Testis (tissue), 3 donors: ENCODE data around the gene SERP2. TPM values are rescaled to one million over a fixed set of nuclear protein-coding genes. Genes with fewer than 3 reads are reported as not detected.
A peak's percentile ranks its signal among the peaks of the same experiment; 100 is the strongest.

Experiments used
- DNase-seq: peaks from one replicate; pipeline ENCODE4 v3.0.0-alpha.2; 2019
- H3K27ac ChIP-seq, 2 donors: fragments of 200-600 bp; sonication (generic); one replicate each; pipeline ENCODE4 v1.5.1; 2019
- H3K27me3 ChIP-seq: fragments of 200-600 bp; sonication (generic); one replicate; pipeline ENCODE4 v1.5.1; 2019
- H3K36me3 ChIP-seq: fragments of 200-600 bp; sonication (generic); one replicate; pipeline ENCODE4 v1.5.1; 2017; ENCODE audit warnings: low read depth; ENCODE audit errors: missing control alignments
- H3K4me1 ChIP-seq: fragments of 200-600 bp; sonication (generic); one replicate; pipeline ENCODE4 v1.5.1; 2019
- H3K4me3 ChIP-seq, 2 donors: fragments of 200-600 bp; sonication (generic); one replicate each; pipeline ENCODE4 v1.5.1; 2017 to 2019
- H3K9me3 ChIP-seq: fragments of 200-600 bp; sonication (generic); one replicate; pipeline ENCODE4 v1.5.1; 2017
- CTCF ChIP-seq, 3 experiments: fragments of 450-650 bp in 2 of 3; fragments of 200-600 bp in 1 of 3; sonication (generic) in 1 of 3; IDR thresholded peaks; one replicate each; pipeline ENCODE4 v1.5.1; 2016 to 2019; ENCODE audit warnings: antibody characterized with exemption in 3 of 3, mild to moderate bottlenecking in 2 of 3, moderate library complexity in 1 of 3
- POLR2A ChIP-seq: fragments of 450-650 bp; IDR thresholded peaks from one replicate; pipeline ENCODE4 v1.6.1; 2017; ENCODE audit warnings: antibody characterized with exemption, mild to moderate bottlenecking, moderate library complexity
- WGBS, 2 donors: methylation state at CpG; one replicate each; pipeline ENCODE4 v1.1.5; 2018; 5-methylcytosine and 5-hydroxymethylcytosine counted together
- intact Hi-C: fragments of 100-400 bp; cut with DNase I; formaldehyde crosslinking; loops from one replicate; pipeline ENCODE4 v1.15.1; 2023; ENCODE audit warnings: low total_unique reads
- polyA plus RNA-seq: library from polyadenylated mRNA; stranded (reverse); fragments of 350-450 nt; fragmentation: Illumina TruSeq; extraction: RNeasy Lipid Tissue Mini Kit (QIAGEN cat#74804); gene quantifications from one replicate; pipeline ENCODE4 v1.2.3, GENCODE V29; 2014; ENCODE audit warnings: low read depth, low replicate concordance; ENCODE audit not compliant: insufficient read depth
- total RNA-seq, 2 donors: library from RNA; depleted of rRNA; stranded (reverse); fragments of >200 nt; gene quantifications; one replicate each; pipeline ENCODE4 v1.2.3, GENCODE V29; 2016

Gene SERP2
- total and polyA plus RNA-seq, 3 donors from 2014 or later, result 23.5 to 59.2 (median 31.4) TPM

- H3K27ac ChIP-seq, result no peak overlapping the region
- H3K9me3 ChIP-seq, result no peaks in the 10 kb centered on the region
- H3K4me1 ChIP-seq, result no peaks in the 10 kb centered on the region
- H3K4me3 ChIP-seq, result peak overlapping the region in 1 of 2 donors; percentile 20
- TF ChIP-seq CTCF (IDR thresholded peaks at IDR 0.05), result no peak
- TF ChIP-seq POLR2A, result no peak
- H3K27me3 ChIP-seq, result no peaks in the 10 kb centered on the region
- intact Hi-C loops, result no loop called here
- no peak for DNase-seq
- 55 to 67% methylated on average over 15 of the region's 15 CpGs for whole genome bisulfite sequencing, 2 donors
- H3K36me3 ChIP-seq, result no peaks in the 10 kb centered on the region
These were observed 42.2 kb downstream of the SERP2 start for GRCh38 chr13:44415815-44416214.

- intact Hi-C loops, result no loop called here
- Histone ChIP-seq H3K27ac (no peak overlapping the region), H3K4me1 (no peaks in the 10 kb centered on the region), H3K36me3 (no peaks in the 10 kb centered on the region), H3K4me3 (peak overlapping the region in 1 of 2 donors; percentile 20), H3K9me3 (no peaks in the 10 kb centered on the region), H3K27me3 (no peaks in the 10 kb centered on the region)
- 69 to 74% methylated on average over 10 of the region's 10 CpGs for WGBS, 2 donors
- no peak for TF ChIP-seq CTCF (IDR thresholded peaks at IDR 0.05)
- TF ChIP-seq POLR2A, result no peak
- DNase-seq, result no peak
These were observed 42.7 kb downstream of the SERP2 start for GRCh38 chr13:44416301-44416700.

GRCh38 chr13:44416744-44417143, 43.1 kb downstream of the SERP2 start:
- intact Hi-C loops, result no loop called here
- 60 to 71% methylated on average over 6 of the region's 6 CpGs for WGBS, 2 donors
- Histone ChIP-seq H3K27me3 (no peaks in the 10 kb centered on the region), H3K4me3 (no peak overlapping the region), H3K27ac (no peak overlapping the region), H3K36me3 (no peaks in the 10 kb centered on the region), H3K4me1 (no peaks in the 10 kb centered on the region), H3K9me3 (no peaks in the 10 kb centered on the region)
- DNase-seq, result no peak
- TF ChIP-seq CTCF (IDR thresholded peaks at IDR 0.05), result no peak
- TF ChIP-seq POLR2A, result no peak

GRCh38 chr13:44417446-44417845, 43.8 kb downstream of the SERP2 start:
- 73 to 78% methylated on average over 7 to 8 of the region's 8 CpGs for WGBS, 2 donors
- TF ChIP-seq CTCF (IDR thresholded peaks at IDR 0.05), result no peak
- no peak for TF ChIP-seq POLR2A
- Histone ChIP-seq H3K4me3 (no peak overlapping the region), H3K27me3 (no peaks in the 10 kb centered on the region), H3K4me1 (no peaks in the 10 kb centered on the region), H3K36me3 (no peaks in the 10 kb centered on the region), H3K27ac (no peak overlapping the region), H3K9me3 (no peaks in the 10 kb centered on the region)
- no peak for DNase-seq
- intact Hi-C loops, result no loop called here

- 80 to 91% methylated on average over 7 of the region's 7 CpGs for WGBS, 2 donors
- H3K9me3 ChIP-seq, result no peaks in the 10 kb centered on the region
- no peak overlapping the region for H3K27ac ChIP-seq
- H3K36me3 ChIP-seq, result no peaks in the 10 kb centered on the region
- no peak for DNase-seq
- H3K4me3 ChIP-seq, result no peak overlapping the region
- intact Hi-C loops, result no loop called here
- no peak for TF ChIP-seq CTCF (IDR thresholded peaks at IDR 0.05)
- TF ChIP-seq POLR2A, result no peak
- no peaks in the 10 kb centered on the region for H3K27me3 ChIP-seq
- H3K4me1 ChIP-seq, result no peaks in the 10 kb centered on the region
These were observed 44.3 kb downstream of the SERP2 start for GRCh38 chr13:44417876-44418275.
